NCI-H774 (cell line): ENCODE data around the gene ADAP1.
"Not testable (repeated sequence)": the region's sequence is repeated elsewhere in the genome, so short reads cannot be mapped to it uniquely, and the experiment has no call there.

Source experiments
- DNase-seq: peaks from one replicate; lab custom pipeline; 2025; lab: John Stamatoyannopoulos, UW

Gene ADAP1, protein sequence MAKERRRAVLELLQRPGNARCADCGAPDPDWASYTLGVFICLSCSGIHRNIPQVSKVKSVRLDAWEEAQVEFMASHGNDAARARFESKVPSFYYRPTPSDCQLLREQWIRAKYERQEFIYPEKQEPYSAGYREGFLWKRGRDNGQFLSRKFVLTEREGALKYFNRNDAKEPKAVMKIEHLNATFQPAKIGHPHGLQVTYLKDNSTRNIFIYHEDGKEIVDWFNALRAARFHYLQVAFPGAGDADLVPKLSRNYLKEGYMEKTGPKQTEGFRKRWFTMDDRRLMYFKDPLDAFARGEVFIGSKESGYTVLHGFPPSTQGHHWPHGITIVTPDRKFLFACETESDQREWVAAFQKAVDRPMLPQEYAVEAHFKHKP

GRCh38 chr7:954330-955238 lies at the start of gene ADAP1:
ADAP1 (minus strand) TSS chr7:954680; CDS start chr7:954477, 203 bp downstream.
- no peak for DNase-seq

GRCh38 chr7:1002445-1002844 lies 48.0 kb upstream of the ADAP1 start:
- DNase-seq: not testable (repeated sequence)

GRCh38 chr7:1002026-1002425 lies 47.5 kb upstream of the ADAP1 start:
- DNase-seq: not testable (repeated sequence)

- not testable (repeated sequence) for DNase-seq
These were observed 46.7 kb upstream of the ADAP1 start for GRCh38 chr7:1001069-1001770.

GRCh38 chr7:999941-1000935 lies 45.8 kb upstream of the ADAP1 start:
- no peak for DNase-seq

GRCh38 chr7:999149-999879 lies 44.8 kb upstream of the ADAP1 start:
- no peak for DNase-seq

- DNase-seq: no peak
These were observed 43.2 kb upstream of the ADAP1 start for GRCh38 chr7:997404-998395.

GRCh38 chr7:996079-996872 lies 41.8 kb upstream of the ADAP1 start:
- DNase-seq: no peak

GRCh38 chr7:995571-995970 lies 41.1 kb upstream of the ADAP1 start:
- no peak for DNase-seq

GRCh38 chr7:994592-995308 lies 40.3 kb upstream of the ADAP1 start:
- no peak for DNase-seq

DNA sequence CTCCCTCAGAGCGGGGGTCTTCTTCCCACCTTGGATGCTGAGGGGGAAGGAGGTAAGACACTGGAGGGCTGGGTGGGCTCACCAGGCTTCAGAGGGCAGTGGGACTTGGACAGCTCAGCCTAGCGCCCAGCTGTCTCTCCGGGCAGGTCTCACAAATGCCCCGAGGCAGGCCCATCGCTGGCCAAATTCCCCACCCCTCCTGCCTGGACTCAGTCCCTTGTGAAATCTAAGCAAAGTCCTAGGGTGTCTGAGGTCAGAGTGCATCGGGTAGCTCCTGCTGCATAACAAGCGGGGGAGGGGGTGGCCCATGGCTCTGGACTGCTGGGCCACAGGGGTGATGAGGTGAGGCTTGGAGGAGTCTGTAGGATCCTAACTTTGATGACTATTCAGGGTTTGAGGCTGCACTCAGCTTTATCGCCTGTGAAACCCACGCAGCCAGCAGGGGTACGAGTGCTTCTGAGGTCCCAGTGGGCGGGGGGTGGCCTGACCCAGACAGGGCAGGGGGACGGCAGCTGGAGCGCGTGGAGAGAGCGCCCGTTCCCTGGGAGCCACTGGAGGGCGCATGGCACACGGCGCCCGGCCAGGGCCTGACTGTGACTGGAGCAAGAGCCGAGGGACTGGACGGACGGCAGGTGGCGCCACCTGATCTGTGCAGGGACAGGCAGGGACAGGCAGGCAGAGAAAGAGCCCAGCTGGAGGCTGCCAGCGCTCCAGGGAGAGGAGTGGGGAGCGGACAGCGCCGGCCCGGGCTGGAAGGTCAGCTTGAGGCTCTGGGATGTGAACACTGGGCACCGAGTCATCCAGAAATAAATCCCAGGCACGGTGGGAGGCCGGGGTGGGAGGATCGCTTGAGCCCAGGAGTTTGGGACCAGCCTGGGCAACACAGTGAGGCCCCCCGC lies 38.5 kb upstream of the ADAP1 start:
- peak; percentile 82 for DNase-seq

DNA sequence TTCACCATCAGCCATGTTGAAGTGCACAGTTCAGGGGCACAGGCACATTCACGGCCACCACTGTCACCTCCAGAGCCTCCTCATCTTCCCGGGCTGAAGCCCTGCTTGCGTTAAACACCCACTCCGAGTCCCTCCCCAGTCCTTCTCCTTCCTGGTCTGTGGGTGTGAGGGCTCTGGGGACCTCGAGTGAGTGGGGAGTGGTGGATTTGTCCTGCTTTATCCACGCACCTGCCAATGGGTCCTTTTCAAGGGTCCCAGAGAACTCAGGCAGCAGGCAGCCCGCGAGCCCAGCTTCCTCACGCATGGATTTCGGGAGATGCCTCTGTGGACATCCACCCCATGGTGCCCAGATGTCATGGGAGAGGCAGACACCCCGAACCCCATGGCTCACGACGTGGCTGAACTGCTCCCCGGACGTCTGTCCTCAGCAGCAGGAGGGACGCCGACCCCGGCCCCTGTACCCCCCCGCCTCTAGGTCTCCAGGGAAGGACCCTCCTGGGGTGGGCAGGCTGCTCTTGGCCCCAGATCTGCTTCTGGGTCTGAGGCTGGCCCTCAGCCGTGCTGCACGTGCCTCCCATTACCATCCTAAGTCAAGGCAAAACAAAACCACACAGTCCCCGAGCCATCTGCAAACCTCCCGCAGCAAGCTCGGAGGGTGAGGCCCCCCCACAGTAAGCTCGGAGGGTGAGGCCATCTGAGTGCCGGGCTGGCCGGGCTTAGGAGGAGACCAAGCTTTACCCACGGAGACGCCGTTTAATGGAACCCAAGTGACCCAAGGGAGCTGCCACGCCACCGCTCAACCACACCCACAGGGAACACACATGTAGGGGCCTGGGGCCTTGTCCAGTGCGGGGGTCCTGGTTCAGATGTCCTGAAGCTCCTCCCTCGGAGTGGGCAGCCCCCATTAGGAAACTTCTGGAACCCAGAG lies 37.5 kb upstream of the ADAP1 start:
- DNase-seq: no peak

DNA sequence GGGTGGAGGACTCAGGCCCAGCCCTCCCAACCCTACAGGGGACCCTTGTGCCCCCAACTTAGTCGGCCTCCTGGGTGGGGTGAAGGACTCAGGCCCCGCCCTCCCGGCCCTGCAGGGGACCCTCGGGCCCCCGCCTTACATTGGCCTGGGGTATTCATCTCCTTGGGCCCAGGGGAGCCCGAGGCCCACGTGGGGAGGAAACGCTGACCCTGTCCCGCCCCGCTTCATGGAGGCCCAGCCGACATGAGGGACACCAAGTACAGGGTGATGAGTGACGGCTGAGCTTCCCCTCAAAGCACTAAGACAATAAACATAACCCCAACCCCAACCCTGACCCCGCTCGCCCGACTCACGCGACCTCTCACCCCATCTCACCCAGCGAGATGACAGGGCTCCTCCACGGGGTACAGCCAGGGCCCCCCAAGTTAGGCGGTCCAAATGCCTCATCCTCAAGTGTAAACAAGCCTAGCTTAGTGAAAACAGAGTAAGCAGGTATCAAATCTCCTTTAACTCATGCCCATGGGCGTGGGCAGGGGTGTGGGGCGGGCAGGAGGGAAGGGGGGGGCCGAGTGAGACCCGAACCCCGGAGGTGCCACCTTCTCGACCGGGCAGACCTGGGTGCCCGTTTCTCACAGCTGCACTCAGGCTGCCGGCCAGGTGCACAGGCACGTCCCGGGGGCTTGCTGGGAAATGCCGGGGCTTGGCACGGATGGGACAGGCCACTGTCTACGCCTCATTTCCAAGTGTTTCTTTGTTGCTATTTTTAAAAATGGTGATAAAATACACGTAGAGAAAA lies 36.7 kb upstream of the ADAP1 start:
- no peak for DNase-seq

DNA sequence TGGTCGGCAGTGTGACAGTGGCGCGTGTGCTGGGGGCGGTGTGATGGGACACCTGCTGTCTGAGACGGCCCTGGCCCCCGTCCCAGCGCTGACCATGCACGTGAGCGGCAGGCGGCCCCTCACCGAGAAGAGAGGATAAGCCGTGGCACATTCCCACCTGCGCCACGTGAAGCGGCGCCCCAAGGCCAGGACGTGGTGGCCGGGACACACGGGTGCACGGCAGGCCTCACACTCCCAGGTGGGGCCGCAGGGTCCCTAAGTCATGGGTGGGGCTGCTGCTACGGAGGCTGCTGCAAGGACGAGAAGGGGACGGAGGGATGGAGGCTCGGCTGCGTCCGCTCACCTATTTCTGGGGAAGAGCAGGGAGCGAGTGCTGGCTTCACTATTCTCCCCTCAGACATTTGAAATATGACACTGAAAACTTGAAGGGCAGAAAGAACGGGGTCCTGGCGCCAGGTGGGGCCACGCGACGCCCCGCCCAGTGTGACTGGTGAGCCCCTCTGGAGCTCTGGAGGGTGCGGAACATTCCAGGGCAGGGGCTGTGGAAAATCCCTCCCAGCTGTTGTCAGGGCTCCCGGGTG lies 36.0 kb upstream of the ADAP1 start:
- DNase-seq: no peak
